Measurements from ENCODE around the gene CYP3A4.
"Not testable (repeated sequence)": the region's sequence is repeated elsewhere in the genome, so short reads cannot be mapped to it uniquely, and the experiment has no call there.

The CYP3A4 gene

GRCh38 chr7:99805641-99806040 is 21.7 kb upstream of the CYP3A4 start:
- H3K27ac ChIP-seq, result no peak overlapping the region
- TF ChIP-seq CTCF (conservative IDR thresholded peaks at IDR 0.05), result no peak
- no peak for TF ChIP-seq ZFX (IDR thresholded peaks at IDR 0.05)

GRCh38 chr7:99803118-99803517 is 19.1 kb upstream of the CYP3A4 start:
- H3K27ac ChIP-seq, result not testable (repeated sequence)

- not testable (repeated sequence) for H3K27ac ChIP-seq
These were observed 17.4 kb upstream of the CYP3A4 start for GRCh38 chr7:99801407-99801806.

- TF ChIP-seq ZFX (IDR thresholded peaks at IDR 0.05), result no peak
- TF ChIP-seq CTCF (conservative IDR thresholded peaks at IDR 0.05), result no peak
- H3K27ac ChIP-seq, result no peak overlapping the region
These were observed 15.0 kb upstream of the CYP3A4 start for GRCh38 chr7:99798972-99799371.

- H3K27ac ChIP-seq, result not testable (repeated sequence)
These were observed 11.9 kb upstream of the CYP3A4 start for GRCh38 chr7:99795864-99796263.

GRCh38 chr7:99794585-99795502 is 10.9 kb upstream of the CYP3A4 start:
- no peak overlapping the region for H3K27ac ChIP-seq
- TF ChIP-seq ZFX (IDR thresholded peaks at IDR 0.05) (no peak), CTCF (conservative IDR thresholded peaks at IDR 0.05) (no peak)

GRCh38 chr7:99793443-99793842 is 9.5 kb upstream of the CYP3A4 start:
- TF ChIP-seq ZFX (IDR thresholded peaks at IDR 0.05) (no peak), CTCF (conservative IDR thresholded peaks at IDR 0.05) (no peak)
- no peak overlapping the region for H3K27ac ChIP-seq

GRCh38 chr7:99792967-99793366 is 9.0 kb upstream of the CYP3A4 start:
- no peak for TF ChIP-seq ZFX (IDR thresholded peaks at IDR 0.05)
- no peak for TF ChIP-seq CTCF (conservative IDR thresholded peaks at IDR 0.05)
- H3K27ac ChIP-seq, result no peak overlapping the region

- no peak overlapping the region for H3K27ac ChIP-seq
These were observed 7.8 kb upstream of the CYP3A4 start for GRCh38 chr7:99791667-99792369.

More at GRCh38 chr7:99791667-99792369, 7.8 kb upstream of the CYP3A4 start:
- TF ChIP-seq CTCF (conservative IDR thresholded peaks at IDR 0.05) (no peak), ZFX (IDR thresholded peaks at IDR 0.05) (no peak)
